ENCODE measurements around the gene ALCAM.

GRCh38 chr3:105555206-105555605 lies 188.5 kb downstream of the ALCAM start:
- no peak for TF ChIP-seq POLR2AphosphoS5 (IDR thresholded peaks at IDR 0.05)
- no peak for TF ChIP-seq REST (IDR thresholded peaks at IDR 0.05; ENCODE audit: borderline replicate concordance)
- TF ChIP-seq EZH2 (IDR thresholded peaks at IDR 0.05; ENCODE audit: borderline replicate concordance, insufficient read depth, low read length, poor library complexity, severe bottlenecking) = no peak
- TF ChIP-seq, protein P1, sequence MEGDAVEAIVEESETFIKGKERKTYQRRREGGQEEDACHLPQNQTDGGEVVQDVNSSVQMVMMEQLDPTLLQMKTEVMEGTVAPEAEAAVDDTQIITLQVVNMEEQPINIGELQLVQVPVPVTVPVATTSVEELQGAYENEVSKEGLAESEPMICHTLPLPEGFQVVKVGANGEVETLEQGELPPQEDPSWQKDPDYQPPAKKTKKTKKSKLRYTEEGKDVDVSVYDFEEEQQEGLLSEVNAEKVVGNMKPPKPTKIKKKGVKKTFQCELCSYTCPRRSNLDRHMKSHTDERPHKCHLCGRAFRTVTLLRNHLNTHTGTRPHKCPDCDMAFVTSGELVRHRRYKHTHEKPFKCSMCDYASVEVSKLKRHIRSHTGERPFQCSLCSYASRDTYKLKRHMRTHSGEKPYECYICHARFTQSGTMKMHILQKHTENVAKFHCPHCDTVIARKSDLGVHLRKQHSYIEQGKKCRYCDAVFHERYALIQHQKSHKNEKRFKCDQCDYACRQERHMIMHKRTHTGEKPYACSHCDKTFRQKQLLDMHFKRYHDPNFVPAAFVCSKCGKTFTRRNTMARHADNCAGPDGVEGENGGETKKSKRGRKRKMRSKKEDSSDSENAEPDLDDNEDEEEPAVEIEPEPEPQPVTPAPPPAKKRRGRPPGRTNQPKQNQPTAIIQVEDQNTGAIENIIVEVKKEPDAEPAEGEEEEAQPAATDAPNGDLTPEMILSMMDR (IDR thresholded peaks at IDR 0.05; ENCODE audit: poor library complexity, severe bottlenecking) = no peak

Data from neural cell (in vitro differentiated cells).